HUES64 (cell line): ENCODE measurements around the gene EMILIN2.

Experiments
- H3K27ac ChIP-seq: 2 replicates; pipeline ENCODE4 v1.7.0; 2013; ENCODE audit warnings: low read depth, low read length, inconsistent platforms
- H3K27me3 ChIP-seq: 2 replicates; pipeline ENCODE4 v1.6.1; 2013; ENCODE audit warnings: mild to moderate bottlenecking, low read length; ENCODE audit not compliant: insufficient read depth
- H3K36me3 ChIP-seq: 2 replicates; pipeline ENCODE4 v1.6.1; 2013; ENCODE audit warnings: mild to moderate bottlenecking, low read length; ENCODE audit not compliant: insufficient read depth
- H3K4me1 ChIP-seq: 2 replicates; pipeline ENCODE4 v1.6.1; 2013; ENCODE audit warnings: mild to moderate bottlenecking, low read length, moderate library complexity; ENCODE audit not compliant: insufficient read depth
- H3K4me3 ChIP-seq: 2 replicates; pipeline ENCODE4 v1.5.1; 2013; ENCODE audit warnings: mild to moderate bottlenecking, low read length, moderate library complexity
- H3K9ac ChIP-seq: 2 replicates; pipeline ENCODE4 v1.6.1; 2013; ENCODE audit warnings: mild to moderate bottlenecking, low read depth, low read length
- H3K9me3 ChIP-seq: 2 replicates; pipeline ENCODE4 v1.6.1; 2013; ENCODE audit warnings: low read depth, low read length; ENCODE audit not compliant: insufficient read depth
- WGBS: fragments of 150-250, 120-280 bp; methylation state at CpG from one replicate; pipeline ENCODE4 v1.1.7; 2013; ENCODE audit warnings: missing lambda C conversion rate; 5-methylcytosine and 5-hydroxymethylcytosine counted together

The EMILIN2 gene

DNA sequence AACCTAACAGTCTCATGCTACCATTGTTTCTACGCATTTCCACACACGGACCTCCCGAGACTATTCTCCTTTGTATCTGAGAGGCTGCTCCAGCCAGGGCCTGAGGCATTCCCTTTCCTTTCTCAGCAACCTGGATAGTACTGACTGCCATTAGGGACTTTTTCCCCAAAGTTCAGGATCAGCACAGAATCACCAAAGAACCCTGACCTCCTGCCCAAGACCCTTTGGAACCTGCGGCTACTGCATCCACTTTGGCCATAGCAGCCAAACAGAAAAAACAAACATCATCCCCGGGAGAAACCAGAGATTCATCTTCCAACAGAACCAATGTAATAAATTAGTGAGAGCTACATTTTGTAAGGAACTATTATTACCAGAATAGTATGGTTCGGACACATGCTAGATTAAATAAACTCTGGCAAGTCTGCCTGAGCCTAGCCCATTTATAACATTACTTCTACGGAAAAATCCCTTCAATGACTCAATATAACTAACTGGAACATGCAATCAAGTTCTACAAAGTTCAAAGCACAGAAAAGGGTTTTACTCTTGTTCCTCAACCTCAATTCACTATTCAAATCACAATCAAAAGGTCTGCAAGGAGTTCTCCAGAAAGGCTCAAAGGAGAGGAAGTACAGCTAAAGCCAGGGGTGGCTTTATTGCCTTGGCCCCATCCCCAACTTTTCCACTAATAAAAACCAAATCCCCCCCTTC is 114.3 kb downstream of the EMILIN2 start:
- WGBS: 91% methylated on average over 7 of the region's 7 CpGs
- H3K4me1 ChIP-seq: no peaks in the 10 kb centered on the region
- no peaks in the 10 kb centered on the region for H3K9me3 ChIP-seq
- H3K27me3 ChIP-seq: no peaks in the 10 kb centered on the region
- no peak overlapping the region for H3K4me3 ChIP-seq
- H3K36me3 ChIP-seq: peaks cover 17% of the 10 kb centered on the region; the same call in 1 of the 2 replicates
- H3K9ac ChIP-seq: no peak overlapping the region
- no peak overlapping the region for H3K27ac ChIP-seq

DNA sequence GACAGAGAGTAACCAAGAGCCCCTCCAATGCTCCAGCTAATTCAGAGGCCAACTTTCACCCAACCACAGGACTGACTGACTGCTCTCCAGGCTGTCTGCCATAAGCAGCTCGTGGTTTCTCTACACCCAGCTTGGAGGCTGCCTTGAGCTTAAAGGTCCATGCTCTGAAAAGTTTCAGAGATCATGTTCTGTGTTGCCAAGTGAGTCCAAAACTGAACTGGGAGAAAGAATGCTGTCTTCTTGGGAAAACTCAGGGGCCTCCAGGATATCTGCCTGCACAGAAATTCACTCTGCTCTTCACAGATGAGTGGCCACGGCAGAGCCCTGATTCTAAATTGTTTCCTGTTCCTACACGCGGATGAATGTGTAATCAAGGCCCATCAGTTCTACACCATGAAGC is 115.0 kb downstream of the EMILIN2 start:
- Histone ChIP-seq H3K36me3 (peaks cover 13% of the 10 kb centered on the region; the same call in 1 of the 2 replicates), H3K27me3 (no peaks in the 10 kb centered on the region), H3K27ac (no peak overlapping the region), H3K9ac (no peak overlapping the region), H3K9me3 (no peaks in the 10 kb centered on the region), H3K4me3 (no peak overlapping the region), H3K4me1 (no peaks in the 10 kb centered on the region)
- 92% methylated on average over 4 of the region's 4 CpGs for WGBS

DNA sequence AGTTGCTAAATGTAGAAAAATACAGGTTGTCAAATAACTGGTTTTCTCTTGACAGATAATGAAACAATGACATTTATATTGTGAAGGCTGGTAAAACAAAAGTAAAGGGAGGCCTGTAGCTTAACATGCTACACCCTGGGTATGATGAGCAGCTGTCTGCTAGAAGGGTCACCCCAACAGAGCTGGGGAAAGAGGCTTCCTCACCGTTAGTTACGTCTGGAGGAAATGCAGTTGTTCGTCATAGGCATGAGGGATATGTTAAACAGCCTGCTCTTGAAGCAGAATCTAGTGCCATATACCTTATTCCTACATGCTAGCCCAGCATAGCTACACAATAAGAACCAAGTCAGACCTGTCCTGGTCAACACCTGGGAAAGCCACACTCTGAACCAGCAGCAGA is 116.2 kb downstream of the EMILIN2 start:
- Histone ChIP-seq H3K4me1 (peaks cover 4% of the 10 kb centered on the region), H3K4me3 (no peak overlapping the region)

DNA sequence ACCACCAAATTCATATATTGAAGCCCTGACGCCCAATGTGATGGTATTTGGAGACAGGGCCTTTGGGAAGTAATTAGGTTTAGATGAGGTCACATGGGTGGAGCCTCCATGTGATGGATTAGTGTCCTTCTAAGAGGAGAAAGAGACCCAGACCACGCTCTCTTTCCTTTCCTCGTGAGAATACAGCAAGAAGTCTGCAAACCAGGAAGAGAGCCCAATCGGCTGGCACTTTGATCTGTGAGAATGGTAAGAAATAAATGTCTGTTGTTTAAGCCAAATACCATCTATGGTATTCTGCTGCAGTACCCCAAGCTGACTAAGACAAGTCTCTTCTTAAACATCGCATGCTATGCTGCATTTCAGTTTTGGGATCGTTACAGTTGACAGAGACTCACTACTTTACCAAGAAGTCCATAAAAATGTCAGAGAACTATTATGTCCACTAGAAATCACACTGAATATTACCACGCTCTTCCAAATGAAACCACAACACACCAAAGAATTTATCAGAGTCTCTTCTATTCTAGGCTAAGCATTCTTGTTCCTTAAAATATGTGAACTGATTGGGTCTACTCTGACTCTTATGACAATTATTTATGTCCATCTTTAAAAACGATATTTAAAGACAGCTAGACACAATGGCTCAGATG is 117.7 kb downstream of the EMILIN2 start:
- Histone ChIP-seq H3K4me1 (peaks cover 19% of the 10 kb centered on the region), H3K9me3 (no peaks in the 10 kb centered on the region), H3K27me3 (no peaks in the 10 kb centered on the region), H3K36me3 (peaks cover 6% of the 10 kb centered on the region; the same call in 1 of the 2 replicates), H3K4me3 (no peak overlapping the region), H3K27ac (no peak overlapping the region), H3K9ac (no peak overlapping the region)
- WGBS: 90% methylated on average over 8 of the region's 8 CpGs

More for the DNA sequence above, 116.2 kb downstream of the EMILIN2 start:
- Histone ChIP-seq H3K27me3 (no peaks in the 10 kb centered on the region), H3K27ac (no peak overlapping the region), H3K36me3 (peaks cover 10% of the 10 kb centered on the region; the same call in 1 of the 2 replicates), H3K9me3 (no peaks in the 10 kb centered on the region), H3K9ac (no peak overlapping the region)
- 88% methylated on average over 3 of the region's 3 CpGs for WGBS
